Mesenchymal stem cell (in vitro differentiated cells and primary cell): ENCODE results near the gene GBA2.

Experiments used
- DNase-seq: peaks from one replicate; pipeline ENCODE4 v3.0.0-alpha.2; 2013
- H2AFZ ChIP-seq: one replicate; pipeline ENCODE4 v1.6.1; 2013; ENCODE audit warnings: low read depth, mild to moderate bottlenecking, control low read depth, inconsistent platforms, low read length, moderate library complexity
- H2AK5ac ChIP-seq: 2 replicates; pipeline ENCODE4 v1.6.1; 2013; ENCODE audit warnings: low read length, moderate library complexity, mild to moderate bottlenecking, inconsistent platforms; ENCODE audit not compliant: severe bottlenecking
- H2BK120ac ChIP-seq: one replicate; pipeline ENCODE4 v1.6.1; 2013; ENCODE audit warnings: low read depth, mild to moderate bottlenecking, inconsistent platforms, low read length, moderate library complexity
- H2BK12ac ChIP-seq, 2 experiments: one replicate each; pipeline ENCODE4 v1.6.1; 2013; ENCODE audit warnings: inconsistent platforms in 2 of 2, low read length in 2 of 2, mild to moderate bottlenecking in 2 of 2, moderate library complexity in 2 of 2, control low read depth in 1 of 2
- H2BK15ac ChIP-seq: one replicate; pipeline ENCODE4 v1.6.1; 2013; ENCODE audit warnings: mild to moderate bottlenecking, low read depth, inconsistent platforms; ENCODE audit not compliant: poor library complexity, severe bottlenecking
- H2BK5ac ChIP-seq: 2 replicates; pipeline ENCODE4 v1.6.1; 2013; ENCODE audit warnings: low read depth, mild to moderate bottlenecking, low read length, control low read depth, inconsistent platforms; ENCODE audit not compliant: poor library complexity, severe bottlenecking
- H3K14ac ChIP-seq, 2 experiments: one replicate each; pipeline ENCODE4 v1.6.1; 2013; ENCODE audit warnings: inconsistent platforms in 2 of 2, low read length in 2 of 2, control low read depth in 1 of 2, mild to moderate bottlenecking in 1 of 2, moderate library complexity in 1 of 2
- H3K18ac ChIP-seq, 2 experiments: one replicate each; pipeline ENCODE4 v1.6.1; 2013; ENCODE audit warnings: inconsistent platforms in 2 of 2, low read length in 2 of 2, control low read depth in 1 of 2, low read depth in 1 of 2, mild to moderate bottlenecking in 1 of 2
- H3K23ac ChIP-seq, 2 experiments: one replicate each; pipeline ENCODE4 v1.6.1; 2013; ENCODE audit warnings: inconsistent platforms in 2 of 2, low read length in 2 of 2, mild to moderate bottlenecking in 2 of 2, moderate library complexity in 2 of 2, control low read depth in 1 of 2
- H3K27ac ChIP-seq: 2 replicates; pipeline ENCODE4 v1.5.1; 2013; ENCODE audit warnings: mild to moderate bottlenecking, moderate library complexity, low read length, control low read depth, inconsistent platforms; ENCODE audit not compliant: poor library complexity, severe bottlenecking
- H3K27me3 ChIP-seq, 2 experiments: 2 replicates each; pipeline versions ENCODE4 v1.6.1 to v1.7.0; 2013; ENCODE audit warnings: low read length in 2 of 2, mild to moderate bottlenecking in 2 of 2, moderate library complexity in 2 of 2, control low read depth in 1 of 2, inconsistent platforms in 1 of 2; ENCODE audit not compliant: control insufficient read depth in 1 of 2, insufficient read depth in 1 of 2
- H3K36me3 ChIP-seq, 2 experiments: 2 replicates each; pipeline versions ENCODE4 v1.6.1 to v1.7.0; 2013; ENCODE audit warnings: low read length in 2 of 2, control low read depth in 1 of 2, inconsistent platforms in 1 of 2, low read depth in 1 of 2, mild to moderate bottlenecking in 1 of 2; ENCODE audit not compliant: insufficient read depth in 2 of 2, control insufficient read depth in 1 of 2
- H3K4ac ChIP-seq, 2 experiments: one replicate each; pipeline ENCODE4 v1.6.1; 2013; ENCODE audit warnings: inconsistent platforms in 2 of 2, low read length in 2 of 2, mild to moderate bottlenecking in 2 of 2, moderate library complexity in 2 of 2, control low read depth in 1 of 2, low read depth in 1 of 2
- H3K4me1 ChIP-seq: 2 replicates; pipeline ENCODE4 v1.6.1; 2013; ENCODE audit warnings: low read depth, low read length, control low read depth; ENCODE audit not compliant: control insufficient read depth, insufficient read depth
- H3K4me2 ChIP-seq: 2 replicates; pipeline ENCODE4 v1.6.1; 2013; ENCODE audit warnings: low read length, mild to moderate bottlenecking, inconsistent platforms; ENCODE audit not compliant: poor library complexity, severe bottlenecking
- H3K4me3 ChIP-seq, 2 experiments: 2 replicates each; pipeline versions ENCODE4 v1.5.1 to v1.7.0; 2013; ENCODE audit warnings: low read length in 2 of 2, mild to moderate bottlenecking in 2 of 2, control low read depth in 1 of 2, low read depth in 1 of 2; ENCODE audit not compliant: insufficient read depth in 1 of 2
- H3K79me1 ChIP-seq: replicated peaks from 2 replicates; pipeline ENCODE4 v1.6.1; 2013; ENCODE audit warnings: mild to moderate bottlenecking, control low read depth, low read length, inconsistent platforms; ENCODE audit not compliant: poor library complexity, severe bottlenecking
- H3K9ac ChIP-seq: 2 replicates; pipeline ENCODE4 v1.7.0; 2013; ENCODE audit warnings: mild to moderate bottlenecking, low read length, moderate library complexity
- H3K9me3 ChIP-seq: 2 replicates; pipeline ENCODE4 v1.7.0; 2013; ENCODE audit warnings: mild to moderate bottlenecking, low read length; ENCODE audit not compliant: control insufficient read depth
- H4K8ac ChIP-seq: one replicate; pipeline ENCODE4 v1.6.1; 2013; ENCODE audit warnings: inconsistent platforms, mild to moderate bottlenecking, low read length, moderate library complexity
- H4K91ac ChIP-seq: one replicate; pipeline ENCODE4 v1.6.1; 2013; ENCODE audit warnings: mild to moderate bottlenecking, low read length, inconsistent platforms
- WGBS: methylation state at CpG from one replicate; pipeline ENCODE4 v1.1.7; 2013; ENCODE audit warnings: mixed read lengths; 5-methylcytosine and 5-hydroxymethylcytosine counted together

Gene GBA2

DNA sequence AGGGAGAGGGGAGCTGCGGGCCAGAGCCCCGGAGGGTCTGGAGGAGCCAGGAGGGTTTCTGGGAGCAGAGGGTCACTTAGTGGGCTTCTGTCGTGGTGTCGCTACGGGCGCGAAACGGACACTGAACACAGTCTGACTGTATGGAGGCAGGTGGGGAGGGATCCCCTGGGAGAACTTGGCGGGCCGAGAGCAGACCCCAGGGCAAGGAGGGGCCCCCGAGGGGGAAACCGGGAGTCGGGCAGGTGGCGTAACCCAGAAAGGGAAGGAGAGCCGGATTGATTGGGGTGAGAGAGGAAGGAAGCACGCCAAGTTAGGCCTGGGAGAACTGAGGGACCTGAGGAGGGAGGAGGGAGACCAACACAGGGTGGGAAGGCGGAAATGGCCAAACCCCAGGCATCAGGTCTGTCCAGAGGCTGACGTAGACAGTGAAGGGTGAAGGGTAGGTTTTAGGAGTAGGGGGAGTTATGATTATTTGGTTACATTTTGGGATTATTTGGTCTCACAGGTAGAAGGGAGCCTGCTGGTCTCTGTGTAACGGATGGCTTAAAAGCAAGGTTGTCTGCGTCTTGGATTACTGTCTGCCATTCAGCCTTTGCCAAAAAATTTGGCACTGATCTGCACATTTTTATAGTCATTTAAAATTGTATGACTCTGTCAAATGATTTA is 8.3 kb upstream of the GBA2 start:
- peak overlapping the region; percentile 64 for H3K4me2 ChIP-seq
- peak overlapping the region; percentile 55 for H3K27ac ChIP-seq
- no peak overlapping the region for H2AFZ ChIP-seq
- no peak overlapping the region for H3K23ac ChIP-seq
- WGBS: 20% methylated on average over 20 of the region's 20 CpGs
- no peak overlapping the region for H3K4ac ChIP-seq
- no peak overlapping the region for H2AK5ac ChIP-seq
- H3K18ac ChIP-seq: no peak overlapping the region
- peak; percentile 11 for DNase-seq
- H3K9me3 ChIP-seq: no peaks in the 10 kb centered on the region
- H3K4me1 ChIP-seq: peaks cover 30% of the 10 kb centered on the region
- no peak overlapping the region for H4K91ac ChIP-seq
- H3K36me3 ChIP-seq: peaks cover 22 to 31% of the 10 kb centered on the region in 2 experiments
- peak overlapping the region; percentile 36 for H4K8ac ChIP-seq
- no peak overlapping the region for H2BK120ac ChIP-seq
- peaks cover 18% of the 10 kb centered on the region for H3K79me1 ChIP-seq
- no peaks in the 10 kb centered on the region for H3K27me3 ChIP-seq
- H3K14ac ChIP-seq: no peak overlapping the region
- H3K9ac ChIP-seq: peak overlapping the region; percentile 73
- no peak overlapping the region for H2BK12ac ChIP-seq
- peak overlapping the region; percentile 60 to 72 for H3K4me3 ChIP-seq
- H2BK15ac ChIP-seq: no peak overlapping the region
- H2BK5ac ChIP-seq: peak overlapping the region; percentile 4

DNA sequence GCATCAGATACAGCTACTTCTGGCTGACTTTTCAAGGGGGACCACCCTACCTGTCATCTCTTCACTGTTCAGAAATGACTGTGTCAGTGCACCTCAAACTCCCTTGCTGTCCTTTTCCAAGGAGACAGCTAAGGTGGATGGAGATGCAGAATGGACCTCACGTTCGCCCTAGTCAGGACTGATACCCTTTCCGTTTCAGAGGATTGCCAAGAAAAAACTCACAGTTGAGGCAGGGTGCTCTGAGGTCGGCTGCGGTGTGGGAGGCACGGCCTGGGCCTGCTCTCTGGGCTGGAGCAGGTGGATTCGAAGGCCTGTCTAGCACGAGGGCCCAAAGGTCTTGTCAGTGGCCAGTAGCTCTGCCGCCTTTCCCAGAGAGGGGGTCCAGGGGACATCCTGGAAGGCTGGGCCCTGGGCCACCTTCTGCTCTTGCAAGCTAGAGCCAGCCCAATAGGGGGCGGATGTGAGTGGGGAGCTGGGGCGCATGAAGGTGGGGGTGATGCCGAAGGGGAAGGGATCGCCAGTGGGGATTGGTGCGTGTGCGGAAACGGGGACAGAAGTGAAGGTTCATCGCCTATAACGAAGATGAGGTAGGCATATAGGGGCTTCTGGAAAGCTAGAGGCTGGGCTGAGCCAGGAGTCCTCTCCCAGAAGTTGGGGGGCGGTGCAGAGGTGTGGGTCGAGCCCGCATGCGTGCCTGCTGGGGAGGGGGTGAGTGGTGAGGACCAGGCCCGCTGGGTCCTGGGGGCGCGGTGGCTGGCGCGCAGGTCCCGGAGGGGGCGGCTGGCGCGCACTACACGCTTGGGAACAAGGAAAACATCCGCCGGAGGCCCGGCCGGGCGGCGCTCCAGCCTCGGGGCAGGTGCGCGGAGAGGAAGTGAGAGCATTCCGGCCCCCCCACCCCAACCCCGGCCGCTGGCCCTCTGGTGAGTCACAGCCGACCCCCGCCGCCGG is 7.5 kb upstream of the GBA2 start:
- no peak overlapping the region for H2BK120ac ChIP-seq
- H3K36me3 ChIP-seq: peaks cover 27 to 39% of the 10 kb centered on the region in 2 experiments
- peak overlapping the region; percentile 73 for H3K9ac ChIP-seq
- H3K79me1 ChIP-seq: peaks cover 16% of the 10 kb centered on the region
- H2BK5ac ChIP-seq: peak overlapping the region; percentile 63
- peak overlapping the region in 1 of 2 experiments; percentile 26 for H3K14ac ChIP-seq
- DNase-seq: peak; percentile 21
- no peaks in the 10 kb centered on the region for H3K9me3 ChIP-seq
- H3K4ac ChIP-seq: no peak overlapping the region
- H2BK12ac ChIP-seq: no peak overlapping the region
- peaks cover 30% of the 10 kb centered on the region for H3K4me1 ChIP-seq
- peak overlapping the region; percentile 64 for H3K4me2 ChIP-seq
- H3K4me3 ChIP-seq: peak overlapping the region; percentile 60 to 72
- peak overlapping the region; percentile 77 for H2AK5ac ChIP-seq
- no peaks in the 10 kb centered on the region for H3K27me3 ChIP-seq
- H3K18ac ChIP-seq: no peak overlapping the region
- H3K23ac ChIP-seq: peak overlapping the region in 1 of 2 experiments; percentile 63
- H4K8ac ChIP-seq: peak overlapping the region; percentile 36
- H2BK15ac ChIP-seq: peak overlapping the region; percentile 33
- WGBS: 22% methylated on average over 38 of the region's 48 CpGs
- no peak overlapping the region for H4K91ac ChIP-seq
- no peak overlapping the region for H2AFZ ChIP-seq
- H3K27ac ChIP-seq: peak overlapping the region; percentile 75

DNA sequence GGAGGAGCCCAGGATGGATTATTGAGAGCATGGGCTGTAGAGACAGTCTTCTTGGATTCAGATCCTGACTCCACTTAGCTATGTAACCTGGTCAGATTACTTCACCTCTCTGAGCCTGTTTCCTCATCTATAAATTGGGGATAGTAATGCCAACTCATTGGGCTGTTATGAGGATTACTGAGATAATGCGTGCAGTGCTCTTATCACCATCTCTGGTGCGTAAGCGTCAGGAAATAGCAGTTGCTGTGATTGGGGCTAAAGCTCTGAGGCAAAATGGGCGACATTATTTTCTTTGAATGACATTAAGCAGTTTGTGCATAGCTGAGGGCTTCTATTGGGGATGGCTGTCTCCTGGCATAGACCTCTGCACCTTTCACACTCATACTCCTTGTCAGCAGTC is 6.0 kb upstream of the GBA2 start:
- H2BK5ac ChIP-seq: no peak overlapping the region
- 100% methylated on average over 3 of the region's 4 CpGs for WGBS

DNA sequence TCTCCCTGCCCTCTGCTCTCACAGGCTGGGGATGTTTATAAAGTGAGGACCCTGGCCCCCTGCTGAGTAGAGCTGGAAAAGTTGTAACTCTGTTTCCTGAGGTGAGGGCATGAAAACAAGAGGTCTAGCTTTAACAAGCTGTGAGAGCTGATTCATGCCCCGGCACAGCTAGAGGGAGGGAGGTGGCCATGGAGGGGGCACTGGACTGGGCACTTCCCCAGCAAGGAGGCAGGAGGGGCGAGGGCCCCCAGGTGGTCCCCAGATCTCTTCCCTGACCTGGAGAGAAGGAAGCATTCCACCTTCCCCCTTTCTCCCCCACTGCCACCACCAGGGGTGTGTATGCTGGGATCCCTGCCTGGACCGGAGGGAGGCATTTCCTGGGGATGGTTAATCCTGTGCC is 5.2 kb upstream of the GBA2 start, which contains the start of gene MSMP:
Gene MSMP (minus strand): TSS at position 13 of the 400 bp plus-strand sequence. CDS start 147 bp downstream, outside the sequence.
- H3K27me3 ChIP-seq: no peaks in the 10 kb centered on the region
- H2AK5ac ChIP-seq: peak within 1 kb of the TSS; percentile 55
- H3K9ac ChIP-seq: no peak within 1 kb of the TSS
- peak within 1 kb of the TSS; percentile 30 for H3K27ac ChIP-seq
- no peak within 1 kb of the TSS for H3K18ac ChIP-seq
- H4K8ac ChIP-seq: no peak within 1 kb of the TSS
- no peak within 1 kb of the TSS for H3K4me3 ChIP-seq
- no peak within 1 kb of the TSS for H3K14ac ChIP-seq
- H3K23ac ChIP-seq: no peak within 1 kb of the TSS
- peaks cover 37% of the 10 kb centered on the region for H3K4me1 ChIP-seq
- DNase-seq: no peak
- 66% methylated on average over 3 of the region's 3 CpGs for WGBS
- H3K9me3 ChIP-seq: no peaks in the 10 kb centered on the region
- H3K4ac ChIP-seq: no peak within 1 kb of the TSS
- no peak within 1 kb of the TSS for H2AFZ ChIP-seq
- H2BK15ac ChIP-seq: no peak within 1 kb of the TSS
- no peak within 1 kb of the TSS for H2BK5ac ChIP-seq
- H2BK120ac ChIP-seq: no peak within 1 kb of the TSS
- peaks cover 24% of the 10 kb centered on the region for H3K79me1 ChIP-seq
- H3K36me3 ChIP-seq: peaks cover 38 to 52% of the 10 kb centered on the region in 2 experiments
- H2BK12ac ChIP-seq: no peak within 1 kb of the TSS
- H3K4me2 ChIP-seq: no peak within 1 kb of the TSS
- no peak within 1 kb of the TSS for H4K91ac ChIP-seq

More for the DNA sequence above, 6.0 kb upstream of the GBA2 start:
- Histone ChIP-seq H2AK5ac (no peak overlapping the region), H2BK15ac (no peak overlapping the region), H3K14ac (no peak overlapping the region), H3K36me3 (peaks cover 38 to 52% of the 10 kb centered on the region in 2 experiments), H3K4me2 (no peak overlapping the region), H3K9ac (no peak overlapping the region), H3K27ac (no peak overlapping the region), H3K79me1 (peaks cover 27% of the 10 kb centered on the region), H4K8ac (no peak overlapping the region), H4K91ac (no peak overlapping the region), H2BK120ac (no peak overlapping the region), H3K9me3 (no peaks in the 10 kb centered on the region), H2BK12ac (no peak overlapping the region), H3K18ac (no peak overlapping the region), H2AFZ (no peak overlapping the region), H3K4ac (no peak overlapping the region), H3K23ac (no peak overlapping the region), H3K27me3 (no peaks in the 10 kb centered on the region), H3K4me3 (no peak overlapping the region), H3K4me1 (peaks cover 31% of the 10 kb centered on the region)
- no peak for DNase-seq
